Stimulated activated CD8-positive, alpha-beta memory T cell treated with anti-CD3 and anti-CD28 coated beads, Interleukin-15, amount 100 ng/mL, for 1 hour (primary cell): ENCODE results near the gene TMED9.
"Not testable (repeated sequence)": the region's sequence is repeated elsewhere in the genome, so short reads cannot be mapped to it uniquely, and the experiment has no call there.

Experiments
- DNase-seq: peaks from one replicate; pipeline ENCODE4 v3.0.0-alpha.2; 2020; ENCODE audit warnings: low read depth

TMED9 gene

GRCh38 chr5:177592010-177592834, at the start of gene TMED9:
TSS of gene TMED9 (plus strand) at chr5:177592203. CDS start at chr5:177592215, 12 bp downstream.
- peak; percentile 67 for DNase-seq

- no peak for DNase-seq
Observed at GRCh38 chr5:177542816-177543465, 49.1 kb upstream of the TMED9 start.

- no peak for DNase-seq
Observed at GRCh38 chr5:177545487-177546257, 46.3 kb upstream of the TMED9 start.

GRCh38 chr5:177546258-177546741, 45.7 kb upstream of the TMED9 start:
- no peak for DNase-seq

GRCh38 chr5:177547736-177548135, 44.3 kb upstream of the TMED9 start:
- DNase-seq: no peak

- no peak for DNase-seq
Observed at GRCh38 chr5:177548495-177548894, 43.5 kb upstream of the TMED9 start.

- no peak for DNase-seq
Observed at GRCh38 chr5:177550122-177550521, 41.9 kb upstream of the TMED9 start.

- DNase-seq: no peak
Observed at GRCh38 chr5:177552839-177553455, 39.1 kb upstream of the TMED9 start.

- DNase-seq: no peak
Observed at GRCh38 chr5:177553671-177554429, 38.2 kb upstream of the TMED9 start.

GRCh38 chr5:177554474-177555111, 37.4 kb upstream of the TMED9 start, which contains the start of gene FAM193B:
TSS of gene FAM193B (minus strand) at chr5:177554563. CDS start at chr5:177554458, 105 bp downstream.
- DNase-seq: peak; percentile 90

- DNase-seq: no peak
Observed at GRCh38 chr5:177555228-177555627, 36.8 kb upstream of the TMED9 start.

- DNase-seq: no peak
Observed at GRCh38 chr5:177555665-177556064, 36.3 kb upstream of the TMED9 start.

GRCh38 chr5:177557041-177557647, 34.9 kb upstream of the TMED9 start:
- DNase-seq: no peak

- no peak for DNase-seq
Observed at GRCh38 chr5:177557796-177558195, 34.2 kb upstream of the TMED9 start.

GRCh38 chr5:177559446-177559941, 32.5 kb upstream of the TMED9 start:
- not testable (repeated sequence) for DNase-seq

GRCh38 chr5:177565046-177565445, 27.0 kb upstream of the TMED9 start:
- no peak for DNase-seq

- no peak for DNase-seq
Observed at GRCh38 chr5:177568326-177568725, 23.7 kb upstream of the TMED9 start.

- no peak for DNase-seq
Observed at GRCh38 chr5:177569894-177570293, 22.1 kb upstream of the TMED9 start.

- no peak for DNase-seq
Observed at GRCh38 chr5:177575488-177575887, 16.5 kb upstream of the TMED9 start.

GRCh38 chr5:177576169-177576568, 15.8 kb upstream of the TMED9 start:
- no peak for DNase-seq
